Measurements from ENCODE around the gene ARID1A. TPM values are rescaled to one million over a fixed set of nuclear protein-coding genes. Genes with fewer than 3 reads are reported as not detected.
"Not testable (repeated sequence)": the region's sequence is repeated elsewhere in the genome, so short reads cannot be mapped to it uniquely, and the experiment has no call there.

ARID1A gene
- total RNA-seq, 1 donor from 2014 or later: 7.3 TPM

DNA sequence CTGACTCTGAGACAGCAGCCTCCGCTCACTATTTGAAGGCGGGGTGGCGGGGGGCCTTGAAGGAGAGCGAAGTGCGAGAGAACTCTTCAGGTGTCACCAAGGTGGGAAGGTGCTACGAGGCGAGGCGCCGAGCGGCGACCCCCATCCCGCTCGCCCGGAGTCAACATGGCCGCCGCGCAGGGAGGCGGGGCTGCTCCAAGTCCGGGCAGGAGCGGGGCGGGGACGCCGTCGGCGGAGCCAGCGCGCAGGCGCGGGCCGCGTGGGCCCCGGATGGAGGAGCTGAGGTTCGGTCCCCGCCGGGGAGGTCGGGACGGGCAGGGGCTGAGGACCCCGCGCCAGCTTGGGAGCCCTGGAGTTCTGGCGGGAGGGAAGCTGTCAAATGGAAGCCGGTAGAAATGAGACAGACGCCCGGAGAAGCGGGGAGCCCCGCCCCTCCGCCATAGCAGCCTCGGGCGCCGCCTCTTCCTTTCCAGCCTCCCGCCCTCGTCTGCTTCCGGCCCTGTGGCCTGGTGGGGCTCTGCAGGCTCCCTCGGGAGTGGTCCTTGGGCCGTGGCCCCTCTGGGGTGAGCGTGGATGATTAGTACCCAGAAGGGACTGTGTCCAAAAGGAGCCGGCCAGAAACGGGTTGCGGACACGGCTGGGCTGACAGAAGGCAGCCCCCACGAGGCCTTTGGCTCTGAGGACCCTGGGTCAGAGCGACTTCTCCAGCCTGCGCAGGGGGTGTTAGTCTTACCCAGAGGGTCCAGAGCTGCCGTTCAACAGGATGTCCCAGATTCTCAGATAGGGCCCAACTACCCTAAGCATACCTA lies 92.1 kb downstream of the ARID1A start, which contains the start of gene PIGV:
TSS of gene PIGV (plus strand) at position 245 of the 809 bp plus-strand sequence. CDS start 2,866 bp downstream, outside the sequence.
- peak; percentile 48 to 81 for DNase-seq (ENCODE audit: low read depth in 2 of 2)

DNA sequence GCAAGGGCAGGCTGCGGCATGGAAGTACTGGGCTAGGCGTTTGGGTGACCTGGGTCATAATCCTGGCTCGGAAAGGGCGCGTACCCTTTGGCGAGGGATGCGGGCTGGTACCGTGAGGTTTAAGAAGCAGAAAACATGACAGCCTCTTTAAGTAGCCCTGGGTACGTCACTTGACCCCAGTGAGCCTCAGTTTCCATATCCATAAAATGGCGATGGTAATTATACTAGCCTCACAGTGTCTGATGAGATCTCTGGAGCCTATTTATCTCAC lies 92.6 kb downstream of the ARID1A start:
- no peak for DNase-seq (ENCODE audit: low read depth in 2 of 2)

DNA sequence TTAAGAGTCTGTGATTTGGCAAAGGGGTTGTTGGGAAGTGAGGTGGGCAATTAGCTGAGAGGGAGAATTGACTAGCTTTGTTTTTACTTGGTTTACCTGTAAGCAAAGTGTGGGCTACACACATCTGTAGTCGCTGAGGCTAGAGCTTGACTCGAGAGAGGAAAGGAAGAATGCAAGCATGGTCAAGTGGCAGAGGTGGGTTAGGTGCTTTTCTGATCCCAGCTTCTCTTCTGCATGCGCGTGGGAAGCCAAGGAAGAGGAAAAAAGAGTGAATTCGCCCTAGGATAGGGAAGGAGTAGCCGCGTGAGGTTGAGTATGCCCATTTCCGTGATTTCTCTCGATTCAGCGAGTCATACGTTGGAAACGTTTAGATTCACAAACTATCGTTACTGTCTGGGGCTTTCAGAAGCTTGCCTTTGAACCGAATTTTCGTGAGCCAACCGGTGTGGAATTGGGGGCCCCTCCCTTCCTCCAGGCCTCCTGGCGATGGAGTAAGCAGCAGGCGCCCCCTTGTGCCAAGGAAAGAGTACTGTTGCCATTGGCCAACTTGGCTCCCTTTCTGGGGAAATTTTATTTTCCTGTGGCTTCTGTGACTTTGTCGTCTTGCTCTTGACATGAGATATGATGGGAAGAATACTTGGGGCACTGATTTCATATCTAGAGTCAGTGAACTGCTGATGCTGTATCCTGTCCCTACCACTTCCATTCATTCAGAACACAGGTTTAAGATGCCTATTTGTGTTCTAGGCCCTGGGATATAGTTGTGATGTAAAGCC lies 93.2 kb downstream of the ARID1A start:
- peak; percentile 55 to 81 for DNase-seq (ENCODE audit: low read depth in 2 of 2)

DNA sequence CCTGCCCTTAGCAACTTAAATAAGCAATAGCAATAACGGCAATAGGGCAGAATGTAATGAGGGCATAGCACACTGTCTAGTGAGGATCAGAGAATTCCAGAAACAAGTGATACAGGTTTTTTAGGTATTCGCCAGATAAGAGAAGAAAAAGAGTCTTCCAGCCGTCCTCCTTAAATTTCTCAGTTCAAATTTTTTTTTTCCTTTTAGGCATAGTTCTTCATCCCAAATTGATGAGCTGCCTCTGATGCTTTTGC lies 93.7 kb downstream of the ARID1A start:
- DNase-seq (ENCODE audit: low read depth in 2 of 2): no peak

DNA sequence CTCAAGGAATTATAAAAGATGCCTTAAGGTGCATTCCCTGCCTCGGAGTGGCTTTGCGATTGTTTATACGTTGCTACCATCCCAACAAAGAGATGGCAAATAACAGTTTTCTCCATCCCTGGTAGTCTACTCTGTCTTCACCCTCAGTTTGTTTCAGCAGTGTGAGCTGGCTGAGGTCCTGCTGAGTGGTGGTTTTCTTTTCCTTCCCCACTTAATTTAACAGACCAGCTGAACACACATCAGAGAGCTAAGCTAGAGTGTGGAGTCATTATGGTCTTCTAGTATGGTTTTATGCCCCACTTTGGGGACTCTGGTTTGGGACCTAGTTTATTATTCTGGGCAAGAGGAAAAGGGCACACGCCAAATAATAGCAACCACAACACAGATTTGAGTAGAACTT lies 94.1 kb downstream of the ARID1A start:
- DNase-seq (ENCODE audit: low read depth in 2 of 2): no peak

DNA sequence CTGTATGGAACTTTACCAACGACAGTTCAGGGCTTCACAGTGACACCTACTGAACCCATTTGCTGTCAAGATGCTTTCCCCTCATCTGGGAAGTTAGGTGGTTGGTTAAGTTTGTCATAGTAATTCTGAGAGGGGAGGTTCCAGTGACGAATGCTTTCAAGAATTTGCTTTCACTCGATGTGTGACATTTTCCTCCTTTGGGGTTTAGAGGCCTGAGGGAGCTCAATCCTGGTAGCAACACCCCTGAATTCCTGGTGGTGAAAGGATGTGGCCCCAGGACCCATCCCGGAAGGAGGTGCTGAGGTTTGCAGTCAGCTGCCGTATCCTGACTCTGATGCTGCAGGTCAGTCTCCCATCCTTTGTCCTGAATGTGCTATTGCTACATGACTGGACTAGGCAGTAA lies 94.7 kb downstream of the ARID1A start:
- DNase-seq (ENCODE audit: low read depth in 2 of 2): no peak

DNA sequence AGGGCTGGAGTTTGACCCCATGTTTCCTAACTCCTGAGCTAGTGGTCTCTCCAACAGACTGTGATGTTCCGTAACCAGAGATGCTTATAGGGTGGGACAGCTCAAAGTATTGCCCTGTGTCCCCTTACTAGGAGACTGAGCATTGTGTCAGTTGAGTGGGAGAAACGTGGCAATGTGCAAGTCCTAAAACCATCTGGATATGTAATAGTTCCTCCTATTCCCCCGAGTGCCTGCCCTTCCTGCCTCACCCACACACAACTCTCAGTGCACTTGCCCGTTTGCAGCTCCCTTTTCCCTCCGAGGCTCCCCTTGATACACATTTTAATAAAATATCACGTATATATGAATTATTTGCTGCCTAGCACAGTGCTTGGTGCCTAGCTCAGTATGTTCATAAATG lies 95.3 kb downstream of the ARID1A start:
- no peak for DNase-seq (ENCODE audit: low read depth in 2 of 2)

DNA sequence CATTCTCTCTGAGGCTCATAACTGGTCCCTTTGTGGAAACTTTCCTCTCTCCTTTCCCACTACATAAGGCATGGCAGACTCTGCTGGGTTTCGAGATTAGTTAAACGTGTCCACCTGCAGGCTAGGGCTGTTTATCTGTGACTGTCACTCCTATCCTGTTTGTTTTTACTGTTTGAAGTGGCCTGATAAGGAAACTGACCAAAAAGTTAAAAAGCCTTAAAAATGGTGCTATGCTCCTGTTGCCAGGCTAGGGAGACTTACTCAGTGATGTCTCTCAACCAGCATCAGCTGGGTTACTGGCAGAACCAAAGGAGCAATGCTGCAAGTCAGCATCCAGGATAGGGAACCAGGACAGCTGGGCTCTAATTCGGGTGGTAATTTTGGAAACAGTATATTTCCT lies 95.8 kb downstream of the ARID1A start:
- no peak for DNase-seq (ENCODE audit: low read depth in 2 of 2)

DNA sequence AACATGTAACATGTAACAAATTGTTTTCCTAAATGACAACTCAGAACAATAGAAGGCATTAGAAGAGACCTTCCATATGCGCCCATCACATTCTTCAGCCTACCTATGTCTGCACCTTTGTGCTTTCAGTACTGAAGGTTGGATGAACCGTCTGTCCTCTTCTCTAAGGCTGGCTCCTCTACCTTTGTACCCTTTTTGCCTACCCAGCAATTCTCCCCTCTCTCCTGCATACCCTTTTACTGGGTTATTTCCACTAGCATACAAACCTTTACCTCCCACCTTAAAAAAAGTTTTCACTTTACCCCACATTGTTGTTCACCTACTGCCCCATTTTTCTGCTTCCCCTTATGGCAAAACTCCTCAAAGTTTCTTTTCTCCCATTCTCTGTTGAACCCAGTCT lies 97.1 kb downstream of the ARID1A start:
- DNase-seq (ENCODE audit: low read depth in 2 of 2): no peak

DNA sequence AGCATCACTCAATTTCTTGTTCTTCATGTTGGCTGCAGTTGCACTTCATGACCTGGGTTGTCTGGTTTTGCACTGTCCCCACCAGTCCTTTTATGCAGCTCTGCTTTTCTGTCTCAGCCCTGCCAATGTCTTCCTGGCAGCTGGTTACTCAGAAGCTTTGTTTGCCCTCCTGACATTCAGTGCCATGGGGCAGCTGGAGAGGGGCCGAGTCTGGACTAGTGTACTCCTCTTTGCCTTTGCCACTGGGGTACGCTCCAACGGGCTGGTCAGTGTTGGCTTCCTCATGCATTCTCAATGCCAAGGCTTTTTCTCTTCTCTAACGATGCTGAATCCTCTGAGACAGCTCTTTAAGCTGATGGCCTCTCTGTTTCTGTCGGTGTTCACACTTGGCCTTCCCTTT lies 98.6 kb downstream of the ARID1A start:
- DNase-seq (ENCODE audit: low read depth in 2 of 2): no peak

DNA sequence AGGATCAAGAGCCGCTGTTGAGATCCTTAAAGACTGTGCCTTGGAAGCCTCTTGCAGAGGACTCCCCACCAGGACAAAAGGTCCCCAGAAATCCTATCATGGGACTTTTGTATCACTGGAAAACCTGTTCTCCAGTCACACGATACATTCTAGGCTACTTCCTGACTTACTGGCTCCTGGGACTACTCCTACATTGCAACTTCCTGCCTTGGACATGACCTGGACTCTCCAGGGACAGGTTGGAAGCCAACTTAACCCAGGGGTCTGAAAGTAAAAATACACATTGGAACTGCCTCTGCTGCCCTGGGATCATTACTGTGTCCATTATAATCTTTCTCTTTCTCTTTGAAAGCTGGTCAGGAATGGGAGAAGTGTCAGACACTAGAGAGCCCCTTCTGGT lies 101.8 kb downstream of the ARID1A start:
- DNase-seq (ENCODE audit: low read depth in 2 of 2): peak in 1 of 2 donors; percentile 11

DNA sequence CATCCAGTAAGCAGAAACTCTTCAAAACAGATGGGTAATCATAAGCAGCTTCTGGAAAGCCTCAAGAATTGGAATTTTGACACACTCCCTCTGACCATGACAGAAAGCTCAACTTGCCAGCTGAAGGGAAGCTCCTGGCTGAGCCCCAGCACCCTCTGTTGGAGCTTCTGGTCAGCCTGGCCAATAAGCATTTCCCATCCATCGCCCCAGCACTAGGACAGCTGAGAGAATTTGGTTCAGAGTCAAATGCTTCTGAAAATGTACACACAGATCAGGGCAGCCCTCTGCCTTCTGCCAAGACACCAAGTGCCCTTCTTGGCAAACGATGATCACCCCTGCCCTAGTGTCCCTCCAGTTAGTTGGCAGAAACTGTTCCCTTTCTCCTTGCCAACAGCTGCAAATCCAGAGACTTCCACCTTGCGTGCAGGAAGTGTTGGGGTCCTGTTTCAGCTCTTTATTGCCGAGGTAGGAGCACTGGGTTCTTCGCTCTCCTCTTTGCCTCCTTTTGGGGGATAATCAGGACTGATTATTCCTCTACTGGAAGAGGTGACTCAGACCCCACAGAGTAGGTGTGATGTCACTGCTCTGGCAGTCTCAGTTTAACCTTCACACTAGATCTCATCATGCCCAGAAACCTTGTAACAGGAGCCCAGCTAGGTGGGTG lies 103.8 kb downstream of the ARID1A start:
- DNase-seq (ENCODE audit: low read depth in 2 of 2): peak in 1 of 2 donors; percentile 60

DNA sequence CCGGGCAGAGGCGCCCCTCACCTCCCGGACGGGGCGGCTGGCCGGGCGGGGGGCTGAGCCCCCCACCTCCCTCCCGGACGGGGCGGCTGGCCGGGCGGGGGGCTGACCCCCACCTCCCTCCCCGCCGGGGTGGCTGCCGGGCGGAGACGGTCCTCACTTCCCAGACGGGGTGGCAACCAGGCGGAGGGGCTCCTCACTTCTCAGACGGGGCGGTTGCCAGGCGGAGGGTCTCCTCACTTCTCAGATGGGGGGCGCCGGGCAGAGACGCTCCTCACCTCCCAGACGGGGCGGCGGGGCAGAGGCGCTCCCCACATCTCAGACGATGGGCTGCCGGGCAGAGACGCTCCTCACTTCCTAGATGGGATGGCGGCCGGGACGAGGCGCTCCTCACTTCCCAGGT lies 108.1 kb downstream of the ARID1A start:
- DNase-seq (ENCODE audit: low read depth in 2 of 2): not testable (repeated sequence)

DNA sequence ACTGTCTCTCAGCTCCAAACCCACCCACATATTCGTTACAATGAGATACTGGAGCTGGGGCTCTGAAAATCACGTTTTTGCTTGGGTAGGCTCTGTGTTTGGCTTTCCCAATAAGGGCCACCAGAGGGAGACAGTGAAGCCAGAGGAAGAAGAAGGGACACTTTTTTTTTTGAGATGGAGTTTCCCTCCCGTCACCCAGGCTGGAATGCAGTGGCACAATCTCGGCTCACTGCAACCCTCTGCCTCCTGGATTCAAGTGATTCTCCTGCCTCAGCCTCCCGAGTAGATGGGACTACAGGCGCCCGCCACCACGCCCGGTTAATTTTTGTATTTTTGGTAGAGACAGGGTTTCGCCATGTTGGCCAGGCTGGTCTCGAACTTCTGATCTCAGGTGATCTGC lies 114.3 kb downstream of the ARID1A start:
- peak in 1 of 2 donors; percentile 54 for DNase-seq (ENCODE audit: low read depth in 2 of 2)

DNA sequence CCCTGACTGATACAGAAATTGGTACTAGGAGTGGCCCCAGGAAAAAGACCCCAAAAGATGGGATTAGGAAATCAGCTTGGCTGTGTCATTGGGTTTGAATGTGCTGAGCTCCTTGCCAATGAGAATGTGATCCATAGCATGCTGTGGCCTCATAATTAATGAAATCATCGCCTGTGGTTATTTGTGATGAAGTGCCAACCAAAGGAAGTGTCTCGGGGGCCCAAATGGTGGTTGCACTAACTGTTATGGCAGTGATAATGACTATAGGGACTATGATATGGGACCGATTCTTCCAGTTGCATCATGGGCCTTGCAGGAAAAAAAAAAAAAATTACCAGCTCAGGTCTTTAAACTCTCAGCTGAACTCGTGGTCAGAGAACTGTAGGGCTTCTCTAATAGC lies 115.2 kb downstream of the ARID1A start:
- no peak for DNase-seq (ENCODE audit: low read depth in 2 of 2)

DNA sequence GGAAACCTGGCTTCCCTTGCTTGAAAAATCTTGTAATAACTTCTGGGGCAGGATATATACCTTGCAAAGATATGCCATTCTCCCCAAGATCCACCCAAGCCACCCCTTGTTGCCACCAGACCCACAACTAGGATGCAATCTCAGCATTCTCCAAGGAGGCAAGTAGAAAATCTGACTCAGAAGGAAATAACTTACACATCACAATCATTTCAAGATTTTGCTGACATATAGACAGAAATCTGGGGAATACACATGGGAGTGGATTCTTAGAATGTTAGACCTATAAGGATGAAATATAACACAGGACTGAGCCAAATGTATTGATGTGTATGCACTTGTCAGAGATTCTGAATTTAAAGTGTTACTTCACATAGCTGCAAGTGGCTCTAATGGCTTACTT lies 115.9 kb downstream of the ARID1A start:
- no peak for DNase-seq (ENCODE audit: low read depth in 2 of 2)

DNA sequence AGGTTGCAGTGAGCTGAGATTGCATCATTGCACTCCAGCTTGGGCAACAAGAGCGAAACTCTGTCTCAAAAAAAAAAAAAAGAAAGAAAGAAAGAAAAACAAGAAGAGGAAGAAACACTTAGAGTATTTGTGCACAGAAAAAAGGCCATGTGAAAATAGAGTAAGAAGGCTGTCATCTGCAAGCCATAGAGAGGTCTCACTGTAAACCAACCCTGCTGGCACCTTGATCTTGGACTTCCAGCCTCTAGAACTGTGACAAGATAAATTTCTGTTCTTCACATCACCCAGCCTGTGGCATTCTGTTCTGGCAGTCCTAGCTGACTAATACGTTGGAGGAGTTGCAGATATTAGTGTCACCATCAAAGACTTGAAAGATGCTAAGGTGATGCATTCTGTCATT lies 118.6 kb downstream of the ARID1A start:
- DNase-seq (ENCODE audit: low read depth in 2 of 2): no peak

DNA sequence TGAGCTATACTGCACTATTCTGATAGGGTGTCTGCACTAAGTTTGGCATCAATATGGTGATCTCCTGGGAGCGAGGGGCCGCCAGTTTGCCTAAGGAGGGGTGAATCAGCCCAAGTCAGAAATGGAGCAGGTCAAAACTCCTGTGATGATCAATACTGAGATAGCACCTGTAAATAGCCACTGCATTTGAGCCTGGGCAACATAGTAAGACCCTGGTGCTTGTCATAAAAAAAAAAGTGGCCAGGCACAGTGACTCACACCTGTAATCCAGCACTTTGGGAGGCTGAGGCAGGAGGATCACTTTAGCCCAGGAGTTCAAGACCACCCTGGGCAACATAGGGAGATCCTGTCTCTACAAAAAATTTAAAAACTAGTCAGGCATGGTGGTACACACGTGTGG lies 119.1 kb downstream of the ARID1A start:
- DNase-seq (ENCODE audit: low read depth in 2 of 2): no peak

DNA sequence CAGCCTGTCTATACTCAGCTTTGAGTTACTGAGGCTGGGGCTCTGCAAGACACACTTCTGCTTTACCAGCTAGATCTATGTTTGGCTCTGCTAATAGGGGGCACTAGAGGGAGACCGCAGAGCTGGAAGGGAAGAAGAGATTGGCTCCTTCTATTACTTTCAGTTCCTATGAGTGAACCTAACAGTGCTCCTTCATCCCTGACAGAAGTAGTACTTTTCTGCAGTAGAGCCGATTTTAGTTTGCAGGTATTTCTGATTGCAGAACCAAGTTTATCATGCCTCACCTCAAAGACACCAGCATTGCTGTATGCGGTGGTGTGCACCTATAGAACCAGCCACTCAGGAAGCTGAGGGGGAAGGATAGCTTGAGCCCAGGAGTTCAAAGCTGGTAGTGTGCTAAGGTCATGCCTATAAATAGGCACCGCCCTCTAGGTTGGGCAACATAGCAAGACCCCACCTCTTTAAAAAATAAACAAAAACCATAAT lies 125.0 kb downstream of the ARID1A start:
- no peak for DNase-seq (ENCODE audit: low read depth in 2 of 2)

DNA sequence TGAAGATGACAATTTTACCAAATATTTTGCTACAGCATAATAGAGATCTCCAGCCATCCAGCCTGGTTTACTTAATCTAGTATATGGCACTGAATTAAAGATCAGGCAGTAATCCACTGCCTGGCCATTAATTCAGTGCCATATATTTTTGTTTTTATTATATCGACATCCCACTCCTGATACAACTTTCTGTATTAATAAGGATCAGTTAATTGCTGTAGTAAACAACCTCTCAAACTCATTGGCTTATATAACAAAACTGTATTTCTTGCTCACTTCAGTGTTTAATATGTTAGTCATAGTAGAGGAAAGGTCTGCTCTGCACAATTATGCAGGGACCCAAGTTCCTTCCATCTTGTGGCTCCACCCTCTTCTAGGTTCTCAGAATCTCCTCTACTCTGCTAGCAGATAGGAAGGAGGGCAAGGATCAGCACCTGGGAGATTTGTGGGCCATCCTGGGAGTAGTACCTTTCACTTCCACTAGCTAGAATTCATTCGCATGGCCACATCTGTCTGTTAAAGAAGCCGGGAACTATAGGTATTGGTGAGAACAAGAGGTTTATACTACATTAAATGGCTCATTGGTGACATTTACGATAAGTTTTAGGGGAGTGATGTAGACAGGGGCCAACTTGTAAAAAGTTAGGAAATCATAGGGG lies 127.1 kb downstream of the ARID1A start:
- no peak for DNase-seq (ENCODE audit: low read depth in 2 of 2)

DNA sequence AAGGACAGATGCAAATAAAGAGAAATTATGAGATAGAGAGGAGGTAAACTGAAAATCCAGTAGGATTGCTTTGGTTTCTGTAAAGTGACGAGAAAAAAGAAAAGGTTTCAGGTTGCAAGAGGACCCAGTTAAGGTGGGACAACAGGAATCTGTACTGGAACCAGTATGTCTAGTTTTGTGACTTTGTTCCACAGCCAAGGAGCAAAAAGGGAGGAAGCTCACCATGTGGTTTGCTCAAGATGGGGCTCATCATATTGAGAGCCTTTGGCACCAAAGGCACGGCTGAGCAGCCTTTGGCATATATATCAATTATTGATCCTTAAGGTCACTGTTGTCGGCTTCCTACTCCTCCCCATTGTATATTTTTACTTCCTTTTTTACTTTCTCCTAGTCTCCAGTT lies 128.9 kb downstream of the ARID1A start:
- DNase-seq (ENCODE audit: low read depth in 2 of 2): no peak
